K562 (cell line): ENCODE results near the gene UTP4. TPM values are rescaled to one million over a fixed set of nuclear protein-coding genes. Genes with fewer than 3 reads are reported as not detected.

Experiments
- ATAC-seq: fragments of 200-7000 bp; cut with Tn5 transposase; 3 replicates; pipeline ENCODE4 v1.9.1; 2020; ENCODE audit warnings: moderate library complexity
- BruUV-seq: library from RNA; stranded (reverse); fragments of 400-500 nt; replicated peaks from 2 replicates; lab custom pipeline; 2021; lab: Mats Ljungman, UMichigan
- CTCF ChIA-PET: fragments of 300-600 bp; formaldehyde crosslinking; extraction: SDS; loops from one replicate; lab custom pipeline; 2021; ENCODE audit warnings: low intra/inter-chr PET ratio; lab: Yijun Ruan, JAX
- POLR2A ChIA-PET: fragments of 300-600, 350-650 bp; sonication (Branson Sonifier 250); formaldehyde crosslinking; extraction: SDS; loops from one replicate; lab custom pipeline; 2021; ENCODE audit warnings: antibody characterized with exemption, inconsistent platforms; lab: Yijun Ruan, JAX
- DNase-seq, 4 experiments: peaks; one replicate each; pipeline versions ENCODE4 v3.0.0 to v3.0.0-alpha.2; 2011 to 2018; ENCODE audit warnings: low spot score in 3 of 4, mixed read lengths in 3 of 4; ENCODE audit errors: extremely low read depth in 1 of 4
- FAIRE-seq: peaks from 2 replicates; lab custom pipeline; 2011; peaks lifted over from hg19 to GRCh38; lab: Jason Lieb, UNC
- H2AFZ ChIP-seq: 2 replicates; pipeline ENCODE4 v1.6.0; 2011; ENCODE audit warnings: low read depth, low read length, control low read depth, inconsistent platforms
- H3K27ac ChIP-seq: fragments of 200-600 bp; 3 replicates; pipeline ENCODE4 v1.8.0; 2011; ENCODE audit warnings: low read depth, mild to moderate bottlenecking, control low read depth, inconsistent platforms, low read length, moderate library complexity, mixed read lengths; ENCODE audit errors: extremely low read depth
- H3K27me3 ChIP-seq, 2 experiments: fragments of 300-600 bp in 1 of 2; 2 replicates in 1 of 2; 3 replicates in 1 of 2; pipeline versions ENCODE4 v1.6.0 to v1.8.0; 2011; ENCODE audit warnings: inconsistent platforms in 2 of 2, low read length in 2 of 2, mild to moderate bottlenecking in 1 of 2, mixed read lengths in 1 of 2, moderate library complexity in 1 of 2; ENCODE audit not compliant: control insufficient read depth in 2 of 2, insufficient read depth in 2 of 2
- H3K36me3 ChIP-seq: fragments of 300-600 bp; 3 replicates; pipeline ENCODE4 v1.8.0; 2011; ENCODE audit warnings: mild to moderate bottlenecking, low read length, inconsistent platforms; ENCODE audit not compliant: control insufficient read depth, insufficient read depth
- H3K4me1 ChIP-seq, 2 experiments: fragments of 200-600 bp in 1 of 2; replicated peaks in 1 of 2; 2 replicates in 1 of 2; 3 replicates in 1 of 2; pipeline versions ENCODE4 v1.5.1 to v1.8.0; 2011; ENCODE audit warnings: inconsistent platforms in 2 of 2, low read length in 2 of 2, mild to moderate bottlenecking in 1 of 2, mixed read lengths in 1 of 2, moderate library complexity in 1 of 2; ENCODE audit not compliant: control insufficient read depth in 2 of 2, insufficient read depth in 2 of 2
- H3K4me2 ChIP-seq: 2 replicates; pipeline ENCODE4 v1.6.1; 2011; ENCODE audit warnings: low read length, control low read depth, inconsistent platforms, mixed read lengths; ENCODE audit not compliant: insufficient read depth
- H3K4me3 ChIP-seq: fragments of 200-600 bp; sonication (generic), shearing (Covaris generic); 2 replicates; pipeline ENCODE4 v1.5.1; 2016; ENCODE audit warnings: control low read depth, inconsistent platforms
- H3K79me2 ChIP-seq: fragments of 200-600 bp; 3 replicates; pipeline ENCODE4 v1.8.0; 2011; ENCODE audit warnings: low read length, inconsistent platforms; ENCODE audit not compliant: control insufficient read depth, insufficient read depth
- H3K9ac ChIP-seq, 2 experiments: 2 replicates each; pipeline versions ENCODE4 v1.6.0 to v1.6.1; 2011; ENCODE audit warnings: low read depth in 2 of 2, low read length in 2 of 2, control low read depth in 1 of 2, inconsistent platforms in 1 of 2, mild to moderate bottlenecking in 1 of 2, mixed read lengths in 1 of 2; ENCODE audit not compliant: insufficient read depth in 1 of 2
- H3K9me1 ChIP-seq: one replicate; pipeline ENCODE4 v1.6.0; 2011; ENCODE audit warnings: inconsistent platforms, mild to moderate bottlenecking, low read length, moderate library complexity; ENCODE audit not compliant: control insufficient read depth, insufficient read depth
- H3K9me3 ChIP-seq: replicated peaks from 2 replicates; pipeline ENCODE4 v1.5.1; 2011; ENCODE audit warnings: low read depth, low read length, inconsistent platforms; ENCODE audit not compliant: control insufficient read depth, insufficient read depth
- H4K20me1 ChIP-seq: replicated peaks from 2 replicates; pipeline ENCODE4 v1.6.1; 2011; ENCODE audit warnings: low read length, inconsistent platforms, mixed read lengths; ENCODE audit not compliant: control insufficient read depth, insufficient read depth
- ATF3 ChIP-seq, 2 experiments: fragments of 450-650 bp in 1 of 2; sonication (generic) in 1 of 2; formaldehyde crosslinking in 1 of 2; IDR thresholded peaks in 1 of 2; conservative IDR thresholded peaks in 1 of 2; 2 replicates each; pipeline versions ENCODE4 v1.6.1 to v1.8.1; 2016 to 2023; ENCODE audit warnings: mild to moderate bottlenecking in 2 of 2, moderate library complexity in 2 of 2, inconsistent platforms in 1 of 2, missing genetic modification reagents in 1 of 2
- EGR1 ChIP-seq: fragments of 450-650 bp; conservative IDR thresholded peaks from 2 replicates; pipeline ENCODE4 v1.6.1; 2017; ENCODE audit warnings: mild to moderate bottlenecking
- FOXK1 ChIP-seq: sonication (generic); formaldehyde crosslinking; IDR thresholded peaks from 2 replicates; pipeline ENCODE4 v1.8.0; 2022; ENCODE audit warnings: missing genetic modification reagents, mild to moderate bottlenecking, borderline replicate concordance
- ZNF121 ChIP-seq: sonication (generic); formaldehyde crosslinking; conservative IDR thresholded peaks from 2 replicates; pipeline ENCODE4 v1.8.0; 2022; ENCODE audit warnings: missing genetic modification reagents
- ZNF696 ChIP-seq: fragments of 250-450 bp; sonication (Bioruptor Pico); conservative IDR thresholded peaks from 2 replicates; pipeline ENCODE4 v1.4.0; 2020; ENCODE audit warnings: mild to moderate bottlenecking, moderate library complexity
- WGBS: fragments of 100-300 bp; shearing (Covaris generic); methylation state at CpG from one replicate; pipeline ENCODE4 v1.1.6; 2016; ENCODE audit warnings: low coverage, mixed read lengths; ENCODE audit not compliant: insufficient coverage; ENCODE audit errors: missing lambda C conversion rate; 5-methylcytosine and 5-hydroxymethylcytosine counted together
- in situ Hi-C: fragments of 300-500 bp; cut with MboI; formaldehyde crosslinking; loops from 4 replicates; pipeline ENCODE4 v1.15.0; 2018; ENCODE audit warnings: inconsistent platforms, mixed read lengths
- intact Hi-C: fragments of 100-400 bp; cut with micrococcal nuclease; formaldehyde crosslinking; loops from 2 replicates; pipeline ENCODE4 v1.14.2; 2022
- polyA plus RNA-seq, 8 experiments: library from polyadenylated mRNA; depleted of rRNA in 4 of 8; stranded (reverse) in 5 of 8; unstranded in 3 of 8; fragments of >200 nt; fragmentation: Nextera tagmentation in 2 of 8; fragmentation: Illumina TruSeq in 1 of 8; extraction: Ambion mirVana in 2 of 8; extraction: Trizol in 1 of 8; gene quantifications; 2 replicates each; pipeline versions ENCODE4 v1.2.1 to v1.2.3, GENCODE V29; 2011 to 2014; ENCODE audit warnings: inconsistent platforms in 1 of 8, missing spikeins in 1 of 8
- total RNA-seq, 7 experiments: library from RNA; depleted of rRNA in 6 of 7; stranded (reverse); fragments of >200 nt in 6 of 7; fragmentation: Illumina TruSeq in 2 of 7; extraction: Trizol in 2 of 7; gene quantifications; 2 replicates each; pipeline versions ENCODE4 v1.2.1 to v1.2.3, GENCODE V29; 2011 to 2021; ENCODE audit warnings: low replicate concordance in 1 of 7

Gene UTP4
- total and polyA plus RNA-seq, 9 of the 15 experiments (the other 6 are each of a cell fraction or from before 2014, with no cell fraction given): 46.1 to 203 (median 145) TPM

- Histone ChIP-seq H3K79me2 (no peaks in the 10 kb centered on the region), H3K4me2 (no peak overlapping the region), H3K9ac (no peak overlapping the region), H3K27me3 (no peaks in the 10 kb centered on the region), H2AFZ (no peak overlapping the region), H3K9me3 (no peaks in the 10 kb centered on the region), H3K27ac (no peak overlapping the region), H3K4me3 (no peak overlapping the region), H3K4me1 (peaks cover 3 to 19% of the 10 kb centered on the region in 2 experiments), H4K20me1 (no peaks in the 10 kb centered on the region), H3K36me3 (peaks cover 6% of the 10 kb centered on the region; the same call in 1 of the 3 replicates), H3K9me1 (no peaks in the 10 kb centered on the region)
- DNase-seq (no peak), ATAC-seq (no peak), FAIRE-seq (peak; percentile 61)
- 89% methylated on average over 4 of the region's 4 CpGs for WGBS
- in situ Hi-C loops: no loop called here
- ChIA-PET POLR2A (interaction anchor here (1.2 kb wide), 1 partner anchor 12 kb away, joined by 3 read pairs; no protein-coding TSS in a partner anchor), CTCF (no interaction called here)
- no TSS peak for BruUV-seq
- intact Hi-C loops: no loop called here
- TF ChIP-seq ATF3 (IDR thresholded peaks at IDR 0.05): no peak
- TF ChIP-seq ATF3 (CRISPR knock-in tag; conservative IDR thresholded peaks at IDR 0.05): no peak
- TF ChIP-seq ZNF696 (CRISPR knock-in tag): no peak
- no peak for TF ChIP-seq EGR1
- peak; percentile 78 for TF ChIP-seq ZNF121 (CRISPR knock-in tag)
- TF ChIP-seq FOXK1 (CRISPR knock-in tag): no peak
Observed at GRCh38 chr16:69176033-69176800, 43.8 kb downstream of the UTP4 start.
